Left renal cortex interstitium (tissue), 4 donors: ENCODE results near the gene PRR15. TPM values are rescaled to one million over a fixed set of nuclear protein-coding genes. Genes with fewer than 3 reads are reported as not detected.

Experiments used
- DNase-seq, 4 donors: peaks; one replicate each; pipeline ENCODE4 v3.0.0-alpha.2; 2013; ENCODE audit warnings: low read depth in 4 of 4, low spot score in 2 of 4, missing footprints in 1 of 4
- polyA plus RNA-seq, 4 donors: library from polyadenylated mRNA; unstranded; fragments of 120-200 nt; gene quantifications; one replicate each; pipeline ENCODE4 v1.2.1, GENCODE V29; 2013; ENCODE audit not compliant: insufficient read length in 4 of 4

Gene PRR15
- polyA plus RNA-seq, 4 donors = 4.0 to 7.2 (median 6.8) TPM

DNA sequence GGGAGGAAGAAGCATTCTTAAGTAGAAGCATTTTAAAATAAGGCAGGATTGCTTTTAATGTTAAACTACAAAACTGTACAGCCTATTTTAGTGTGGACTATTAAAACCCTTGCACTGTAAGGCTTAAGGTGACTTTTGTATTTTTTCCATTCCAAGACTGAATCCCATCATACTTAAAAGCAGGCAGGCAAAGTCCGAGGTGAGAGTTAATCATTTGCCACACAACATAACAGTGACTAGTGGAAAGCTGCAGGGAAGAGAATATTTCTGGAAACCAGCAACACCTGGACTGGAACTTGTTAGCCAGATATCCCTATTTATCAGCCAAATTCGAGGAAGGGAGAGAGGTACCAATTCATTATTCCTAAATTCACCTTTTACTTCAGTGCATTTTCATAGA lies 3.5 kb downstream of the PRR15 start:
- DNase-seq = peak in 2 of 4 donors; percentile 15 to 38

- DNase-seq = no peak
These were observed 6.0 kb downstream of the PRR15 start for GRCh38 chr7:29569648-29570047.

GRCh38 chr7:29572558-29572957 lies 8.9 kb downstream of the PRR15 start:
- no peak for DNase-seq

- DNase-seq = no peak
These were observed 9.9 kb downstream of the PRR15 start for GRCh38 chr7:29573567-29573966.

- DNase-seq = no peak
These were observed 11.0 kb downstream of the PRR15 start for GRCh38 chr7:29574659-29575058.

- DNase-seq = no peak
These were observed 23.7 kb downstream of the PRR15 start for GRCh38 chr7:29587195-29587808.

GRCh38 chr7:29588212-29588611 lies 24.6 kb downstream of the PRR15 start:
- no peak for DNase-seq

GRCh38 chr7:29588900-29589696 lies 25.5 kb downstream of the PRR15 start:
- no peak for DNase-seq

DNA sequence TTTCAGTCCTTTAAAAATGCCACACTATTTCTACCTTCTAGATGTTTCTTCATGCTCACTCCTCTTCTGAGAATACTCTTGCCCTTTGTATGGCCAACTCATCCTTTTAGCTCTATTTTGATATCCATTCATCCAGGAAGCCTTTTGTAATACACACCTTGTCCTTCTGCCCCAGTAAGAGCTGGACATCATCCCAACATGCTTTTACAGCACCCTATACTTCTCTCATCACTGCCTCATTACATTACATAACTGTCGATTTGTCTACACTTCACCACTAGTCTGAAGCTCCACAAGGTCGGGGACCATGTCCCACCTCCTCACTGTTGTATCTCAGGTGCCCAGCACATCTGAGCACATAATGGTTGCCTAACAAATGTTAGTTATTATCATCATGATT lies 29.2 kb downstream of the PRR15 start:
- DNase-seq = no peak

DNA sequence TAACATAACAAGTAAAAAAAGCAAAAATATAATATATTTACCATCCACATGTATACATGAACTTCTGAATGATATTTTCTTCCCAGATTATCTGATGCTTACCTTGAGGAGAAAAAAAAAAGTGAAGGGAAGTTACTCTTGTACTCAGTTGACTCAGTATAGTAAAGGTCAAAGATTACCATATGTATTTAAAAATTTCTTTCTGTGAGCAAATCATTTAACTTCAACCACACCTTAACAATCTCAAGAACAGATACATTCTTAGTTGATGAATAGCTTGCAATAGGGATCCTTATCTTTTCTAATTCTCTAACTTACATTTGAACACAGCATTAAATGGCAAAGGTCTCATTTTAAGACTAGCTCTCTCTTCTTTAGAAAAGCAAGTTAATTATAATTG lies 29.8 kb downstream of the PRR15 start:
- no peak for DNase-seq

DNA sequence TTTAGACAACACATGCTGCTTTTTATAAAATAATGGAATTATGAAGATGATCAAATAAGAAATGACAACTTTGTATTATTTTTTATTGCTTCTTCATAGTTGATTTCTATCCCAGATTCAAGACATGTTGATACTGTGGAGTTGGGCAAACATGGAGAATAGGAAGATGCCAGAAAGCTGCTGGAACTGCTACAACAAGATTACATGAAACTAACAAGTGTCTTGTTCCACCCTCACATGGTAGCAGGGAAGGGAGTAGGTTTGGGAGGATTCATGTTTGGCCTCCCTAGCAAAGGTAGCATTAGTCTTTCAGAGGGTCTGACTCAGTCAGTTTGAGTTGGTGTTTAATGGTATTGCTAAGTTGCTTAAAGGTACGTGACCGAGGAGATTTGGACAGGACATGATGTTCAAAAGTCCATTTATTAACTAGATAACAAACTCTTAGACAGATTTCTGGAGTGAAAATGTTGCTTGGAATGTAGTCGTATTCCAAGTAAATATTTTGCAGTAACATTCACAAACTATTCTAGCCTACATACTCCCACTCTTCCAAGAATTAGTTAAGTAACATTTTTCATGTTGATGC lies 33.1 kb downstream of the PRR15 start:
- no peak for DNase-seq

GRCh38 chr7:29597266-29597665 lies 33.6 kb downstream of the PRR15 start:
- no peak for DNase-seq

DNA sequence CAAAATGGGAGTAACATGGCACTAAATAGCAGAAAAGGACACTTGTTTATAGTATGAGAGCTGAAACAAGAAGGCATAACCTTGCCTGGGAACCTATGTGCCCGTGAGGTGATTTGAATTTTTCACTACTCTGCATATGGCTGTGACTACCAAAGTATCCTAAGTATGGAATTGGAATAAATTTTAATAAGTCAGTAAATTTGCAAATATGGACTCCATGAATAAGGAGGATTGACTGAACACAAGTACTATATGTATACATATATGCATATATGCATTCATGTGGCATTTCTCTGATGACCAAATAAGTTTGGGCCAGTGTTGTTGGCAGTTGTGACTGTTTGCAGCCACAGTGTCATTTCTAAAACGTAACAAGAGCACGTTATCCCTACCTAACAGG lies 34.5 kb downstream of the PRR15 start:
- no peak for DNase-seq

DNA sequence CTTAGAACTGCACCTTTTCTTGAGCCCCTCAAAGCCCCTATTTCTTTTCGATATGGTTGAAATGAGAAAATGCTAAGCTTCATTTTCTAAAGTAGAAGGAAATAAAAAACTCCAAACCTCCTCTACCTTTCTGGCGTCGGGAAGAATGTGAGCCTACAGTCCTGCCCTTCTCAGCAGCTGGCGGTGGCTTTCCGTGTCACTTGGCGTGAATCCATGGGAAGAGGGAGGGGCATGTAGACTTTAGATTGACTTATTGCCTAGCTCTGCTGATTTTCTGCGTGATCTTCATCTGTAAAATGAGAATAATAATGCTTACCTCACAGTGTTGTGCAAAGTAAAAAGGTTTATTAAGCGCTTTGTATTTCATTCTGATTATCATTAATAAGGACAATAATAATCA lies 35.0 kb downstream of the PRR15 start:
- DNase-seq = peak in 1 of 4 donors; percentile 15

DNA sequence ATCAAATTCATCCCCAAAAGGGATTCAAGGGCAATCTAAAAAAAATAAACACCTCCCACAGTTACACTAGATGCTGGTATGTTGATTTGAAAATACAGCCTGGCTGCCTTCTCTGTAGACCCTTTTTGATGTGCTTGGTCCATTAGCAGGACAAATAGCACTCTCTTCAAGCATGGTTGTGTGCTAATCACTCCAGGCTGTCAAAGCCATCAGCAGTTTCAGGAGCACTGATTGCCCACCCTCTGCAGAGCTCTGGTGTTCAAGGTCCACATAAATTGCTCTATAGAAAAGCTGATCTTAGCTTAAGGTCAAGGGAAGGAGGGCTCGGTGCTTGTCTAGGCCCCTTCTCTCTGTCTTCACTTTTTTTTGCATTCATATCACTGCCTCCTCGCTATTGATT lies 35.4 kb downstream of the PRR15 start:
- no peak for DNase-seq

GRCh38 chr7:29600661-29601060 lies 37.0 kb downstream of the PRR15 start:
- no peak for DNase-seq

- no peak for DNase-seq
These were observed 40.4 kb downstream of the PRR15 start for GRCh38 chr7:29604052-29604451.

DNA sequence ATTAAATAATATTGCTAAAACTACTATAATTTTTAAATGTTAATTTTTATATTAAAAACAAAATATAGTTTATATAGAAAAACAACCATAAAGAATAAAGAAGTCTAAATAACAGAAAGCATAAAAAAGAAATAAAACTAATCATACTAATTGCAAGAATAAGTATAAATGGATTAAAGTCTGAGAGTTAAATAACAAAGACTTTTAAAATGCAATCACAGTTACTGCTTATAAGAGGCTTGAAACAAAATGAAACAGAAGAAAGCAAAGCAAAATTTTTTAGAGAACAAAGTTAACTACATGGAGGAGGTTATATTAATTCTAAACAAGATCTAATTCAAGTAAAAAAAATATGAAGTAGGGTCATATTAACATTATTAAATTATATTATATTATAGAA lies 41.1 kb downstream of the PRR15 start:
- no peak for DNase-seq

- DNase-seq = no peak
These were observed 42.0 kb downstream of the PRR15 start for GRCh38 chr7:29605671-29606070.

GRCh38 chr7:29606287-29606721 lies 42.7 kb downstream of the PRR15 start:
- DNase-seq = no peak

DNA sequence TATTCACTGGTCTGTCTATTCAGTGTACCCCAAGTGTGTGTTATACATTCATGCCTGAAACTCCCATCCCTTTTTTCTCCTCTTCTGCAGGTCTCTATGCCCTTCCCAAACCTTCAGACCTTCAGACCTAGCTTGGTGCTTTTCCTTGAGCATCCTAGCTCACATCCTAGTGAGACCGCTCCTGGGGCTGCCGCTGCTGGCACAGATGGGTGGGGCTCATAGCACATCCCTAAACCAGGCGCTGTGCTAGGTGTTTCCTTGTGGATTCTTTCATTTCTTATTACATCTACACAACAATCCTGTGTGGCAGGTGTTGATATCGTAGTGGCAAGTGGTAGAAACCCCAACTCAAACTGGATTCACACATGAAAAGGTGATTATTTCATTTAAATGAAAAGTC lies 43.2 kb downstream of the PRR15 start:
- DNase-seq = no peak

- DNase-seq = no peak
These were observed 43.6 kb downstream of the PRR15 start for GRCh38 chr7:29607259-29607658.
